SU-DHL-6 (cell line): ENCODE results near the gene PIPOX.

ENCODE experiments used
- H2AFZ ChIP-seq: fragments of 200-600 bp; sonication (generic); 2 replicates; pipeline ENCODE4 v1.6.1; 2014; ENCODE audit warnings: low read depth, mild to moderate bottlenecking, moderate library complexity, mixed read lengths, antibody characterized with exemption, low read length; ENCODE audit not compliant: severe bottlenecking
- H3F3A ChIP-seq: fragments of 200-600 bp; shearing (Covaris generic); 2 replicates; pipeline ENCODE4 v1.6.0; 2016; ENCODE audit warnings: antibody characterized with exemption, mild to moderate bottlenecking; ENCODE audit not compliant: insufficient read depth
- H3K27ac ChIP-seq: fragments of 200-600 bp; sonication (generic); 2 replicates; pipeline ENCODE4 v1.5.1; 2016; ENCODE audit warnings: low read depth, mild to moderate bottlenecking, low read length, moderate library complexity, mixed read lengths
- H3K27me3 ChIP-seq: fragments of 200-600 bp; sonication (generic), shearing (Covaris generic); 2 replicates; pipeline ENCODE4 v1.6.0; 2014; ENCODE audit warnings: mild to moderate bottlenecking, low read length
- H3K36me3 ChIP-seq: fragments of 200-600 bp; sonication (generic); 2 replicates; pipeline ENCODE4 v1.6.1; 2014; ENCODE audit warnings: mild to moderate bottlenecking, low read length, mixed read lengths
- H3K4me2 ChIP-seq: fragments of 300-600, 200-600 bp; shearing (Covaris generic), sonication (generic); 2 replicates; pipeline ENCODE4 v1.6.0; 2014; ENCODE audit warnings: low read length, low read depth, mild to moderate bottlenecking; ENCODE audit not compliant: poor library complexity, severe bottlenecking
- H3K4me3 ChIP-seq: fragments of 200-600 bp; sonication (generic); 2 replicates; pipeline ENCODE4 v1.5.1; 2014; ENCODE audit warnings: antibody characterized with exemption, low read length, mild to moderate bottlenecking, mixed read lengths; ENCODE audit not compliant: insufficient read depth, poor library complexity, severe bottlenecking
- H3K79me2 ChIP-seq: fragments of 200-600 bp; sonication (generic); 2 replicates; pipeline ENCODE4 v1.6.1; 2014; ENCODE audit warnings: mild to moderate bottlenecking, low read length, moderate library complexity; ENCODE audit not compliant: insufficient read depth
- H3K9ac ChIP-seq: fragments of 200-600 bp; sonication (generic); 2 replicates; pipeline ENCODE4 v1.7.0; 2014; ENCODE audit warnings: mild to moderate bottlenecking, low read length
- H3K9me2 ChIP-seq: fragments of 200-600 bp; sonication (generic); replicated peaks from 2 replicates; pipeline ENCODE4 v1.6.1; 2014; ENCODE audit warnings: low read length; ENCODE audit not compliant: insufficient read depth
- H3K9me3 ChIP-seq: fragments of 200-600 bp; sonication (generic); 2 replicates; pipeline ENCODE4 v1.6.1; 2014; ENCODE audit warnings: low read length, mixed read lengths; ENCODE audit not compliant: insufficient read depth
- H4K20me1 ChIP-seq: fragments of 200-600 bp; sonication (generic); 2 replicates; pipeline ENCODE4 v1.6.1; 2014; ENCODE audit warnings: low read depth, mild to moderate bottlenecking, antibody characterized with exemption, low read length, moderate library complexity, mixed read lengths
- EZH2phosphoT487 ChIP-seq: fragments of 200-600 bp; sonication (generic), shearing (Covaris generic); conservative IDR thresholded peaks from 2 replicates; pipeline ENCODE4 v1.6.1; 2018; ENCODE audit warnings: mild to moderate bottlenecking, antibody characterized with exemption, low read length, moderate library complexity, mixed read lengths
- TF ChIP-seq, protein P1 (sequence below): fragments of 200-600 bp; sonication (generic); IDR thresholded peaks from one replicate; pipeline ENCODE4 v1.5.1; 2017; ENCODE audit warnings: antibody characterized with exemption, mild to moderate bottlenecking, low read length, moderate library complexity; ENCODE audit not compliant: insufficient read depth, poor library complexity, severe bottlenecking

PIPOX gene

GRCh38 chr17:29045026-29045425 is 2.1 kb downstream of the PIPOX start:
- no peak for TF ChIP-seq EZH2phosphoT487
- TF ChIP-seq, protein P1, sequence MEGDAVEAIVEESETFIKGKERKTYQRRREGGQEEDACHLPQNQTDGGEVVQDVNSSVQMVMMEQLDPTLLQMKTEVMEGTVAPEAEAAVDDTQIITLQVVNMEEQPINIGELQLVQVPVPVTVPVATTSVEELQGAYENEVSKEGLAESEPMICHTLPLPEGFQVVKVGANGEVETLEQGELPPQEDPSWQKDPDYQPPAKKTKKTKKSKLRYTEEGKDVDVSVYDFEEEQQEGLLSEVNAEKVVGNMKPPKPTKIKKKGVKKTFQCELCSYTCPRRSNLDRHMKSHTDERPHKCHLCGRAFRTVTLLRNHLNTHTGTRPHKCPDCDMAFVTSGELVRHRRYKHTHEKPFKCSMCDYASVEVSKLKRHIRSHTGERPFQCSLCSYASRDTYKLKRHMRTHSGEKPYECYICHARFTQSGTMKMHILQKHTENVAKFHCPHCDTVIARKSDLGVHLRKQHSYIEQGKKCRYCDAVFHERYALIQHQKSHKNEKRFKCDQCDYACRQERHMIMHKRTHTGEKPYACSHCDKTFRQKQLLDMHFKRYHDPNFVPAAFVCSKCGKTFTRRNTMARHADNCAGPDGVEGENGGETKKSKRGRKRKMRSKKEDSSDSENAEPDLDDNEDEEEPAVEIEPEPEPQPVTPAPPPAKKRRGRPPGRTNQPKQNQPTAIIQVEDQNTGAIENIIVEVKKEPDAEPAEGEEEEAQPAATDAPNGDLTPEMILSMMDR = no peak
- no peaks in the 10 kb centered on the region for H3K9me2 ChIP-seq
- H3K27ac ChIP-seq = no peak overlapping the region
- no peak overlapping the region for H2AFZ ChIP-seq
- no peak overlapping the region for H3K4me3 ChIP-seq
- H3F3A ChIP-seq = no peaks in the 10 kb centered on the region
- H3K9me3 ChIP-seq = no peaks in the 10 kb centered on the region
- H3K9ac ChIP-seq = no peak overlapping the region
- H3K36me3 ChIP-seq = no peaks in the 10 kb centered on the region
- H3K79me2 ChIP-seq = no peaks in the 10 kb centered on the region
- H3K27me3 ChIP-seq = no peaks in the 10 kb centered on the region
- H3K4me2 ChIP-seq = no peak overlapping the region
- H4K20me1 ChIP-seq = no peaks in the 10 kb centered on the region

- H3K27me3 ChIP-seq = no peaks in the 10 kb centered on the region
- TF ChIP-seq, protein P1 = no peak
- no peak for TF ChIP-seq EZH2phosphoT487
- H3K9ac ChIP-seq = no peak overlapping the region
- H3K4me2 ChIP-seq = no peak overlapping the region
- no peaks in the 10 kb centered on the region for H3K9me2 ChIP-seq
- H3K36me3 ChIP-seq = no peaks in the 10 kb centered on the region
- no peak overlapping the region for H3K4me3 ChIP-seq
- H3K27ac ChIP-seq = no peak overlapping the region
- no peaks in the 10 kb centered on the region for H4K20me1 ChIP-seq
- H3K9me3 ChIP-seq = no peaks in the 10 kb centered on the region
- H3F3A ChIP-seq = no peaks in the 10 kb centered on the region
- H3K79me2 ChIP-seq = no peaks in the 10 kb centered on the region
- no peak overlapping the region for H2AFZ ChIP-seq
These were observed 3.0 kb downstream of the PIPOX start for GRCh38 chr17:29045734-29046472.

DNA sequence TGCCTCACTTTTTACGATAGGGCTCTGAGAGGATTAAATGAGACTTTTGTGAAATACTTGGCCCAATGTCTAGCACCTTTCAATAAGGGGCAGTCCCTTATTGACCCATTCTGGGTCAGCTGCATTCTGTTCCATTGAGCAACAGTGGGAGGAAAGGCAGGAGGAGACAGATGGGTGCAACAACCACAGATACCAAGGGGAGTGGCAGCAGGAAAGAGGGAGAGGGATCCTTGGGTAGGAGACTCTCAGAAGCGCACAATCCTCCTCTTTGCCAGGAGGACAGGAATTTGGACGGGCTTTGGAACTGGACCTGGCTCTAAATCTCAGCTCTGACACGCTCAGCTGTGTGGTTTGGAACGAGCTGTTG is 3.5 kb downstream of the PIPOX start:
- no peak for TF ChIP-seq EZH2phosphoT487
- TF ChIP-seq, protein P1 = no peak

More for the DNA sequence above, 3.5 kb downstream of the PIPOX start:
- Histone ChIP-seq H3K4me2 (no peak overlapping the region), H3K9me2 (no peaks in the 10 kb centered on the region), H3F3A (no peaks in the 10 kb centered on the region), H3K27me3 (no peaks in the 10 kb centered on the region), H3K79me2 (no peaks in the 10 kb centered on the region), H3K9ac (no peak overlapping the region), H3K36me3 (no peaks in the 10 kb centered on the region), H3K27ac (no peak overlapping the region), H2AFZ (no peak overlapping the region), H3K4me3 (no peak overlapping the region), H4K20me1 (no peaks in the 10 kb centered on the region), H3K9me3 (no peaks in the 10 kb centered on the region)
